BE2C (cell line): ENCODE measurements around the gene LAMC3.

Source experiments
- DNase-seq: peaks from one replicate; pipeline ENCODE4 v3.0.0-alpha.2; 2020
- H3K27me3 ChIP-seq: fragments of 250-450 bp; sonication (Bioruptor Pico); 2 replicates; pipeline ENCODE4 v1.5.1; 2020; ENCODE audit warnings: mild to moderate bottlenecking
- H3K36me3 ChIP-seq: fragments of 250-450 bp; sonication (Bioruptor Pico); 2 replicates; pipeline ENCODE4 v1.5.1; 2020; ENCODE audit warnings: mild to moderate bottlenecking
- H3K4me1 ChIP-seq: fragments of 250-450 bp; sonication (Bioruptor Pico); 2 replicates; pipeline ENCODE4 v1.5.1; 2020
- H3K4me3 ChIP-seq: 2 replicates; pipeline ENCODE4 v1.5.1; 2011; ENCODE audit warnings: low read depth, low read length
- H3K9me3 ChIP-seq: fragments of 250-450 bp; sonication (Bioruptor Pico); 2 replicates; pipeline ENCODE4 v1.5.1; 2020
- TF ChIP-seq, protein P1 (sequence below): IDR thresholded peaks from 2 replicates; pipeline ENCODE4 v1.5.1; 2012; ENCODE audit warnings: mild to moderate bottlenecking, low read depth, low read length

Gene LAMC3

DNA sequence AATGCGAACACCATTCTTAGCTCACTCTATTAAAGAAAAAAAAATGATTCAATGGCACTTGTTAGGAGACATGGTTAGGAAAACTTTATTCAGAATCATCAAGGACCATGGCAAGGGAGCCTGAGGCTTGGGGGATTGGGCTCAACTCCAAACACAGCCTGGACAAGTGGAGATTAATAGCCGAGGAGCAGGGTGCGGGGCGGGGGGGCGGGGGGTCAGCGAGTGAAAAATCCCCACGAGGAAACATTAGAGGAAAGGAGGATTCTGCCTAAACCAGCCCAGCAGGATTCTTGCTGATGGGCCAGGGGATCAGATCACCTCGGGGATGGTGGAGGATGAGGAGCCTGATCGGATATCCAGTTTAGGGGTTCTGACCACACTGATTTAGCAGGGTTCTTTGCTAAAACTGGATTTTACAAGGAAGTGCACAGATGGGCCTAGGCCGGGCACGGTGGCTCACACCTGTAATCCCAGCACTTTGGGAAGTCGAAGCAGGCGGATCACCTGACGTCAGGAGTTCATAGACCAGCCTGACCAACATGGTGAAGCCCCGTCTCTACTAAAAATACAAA, 45.6 kb upstream of the LAMC3 start:
- TF ChIP-seq, protein P1, sequence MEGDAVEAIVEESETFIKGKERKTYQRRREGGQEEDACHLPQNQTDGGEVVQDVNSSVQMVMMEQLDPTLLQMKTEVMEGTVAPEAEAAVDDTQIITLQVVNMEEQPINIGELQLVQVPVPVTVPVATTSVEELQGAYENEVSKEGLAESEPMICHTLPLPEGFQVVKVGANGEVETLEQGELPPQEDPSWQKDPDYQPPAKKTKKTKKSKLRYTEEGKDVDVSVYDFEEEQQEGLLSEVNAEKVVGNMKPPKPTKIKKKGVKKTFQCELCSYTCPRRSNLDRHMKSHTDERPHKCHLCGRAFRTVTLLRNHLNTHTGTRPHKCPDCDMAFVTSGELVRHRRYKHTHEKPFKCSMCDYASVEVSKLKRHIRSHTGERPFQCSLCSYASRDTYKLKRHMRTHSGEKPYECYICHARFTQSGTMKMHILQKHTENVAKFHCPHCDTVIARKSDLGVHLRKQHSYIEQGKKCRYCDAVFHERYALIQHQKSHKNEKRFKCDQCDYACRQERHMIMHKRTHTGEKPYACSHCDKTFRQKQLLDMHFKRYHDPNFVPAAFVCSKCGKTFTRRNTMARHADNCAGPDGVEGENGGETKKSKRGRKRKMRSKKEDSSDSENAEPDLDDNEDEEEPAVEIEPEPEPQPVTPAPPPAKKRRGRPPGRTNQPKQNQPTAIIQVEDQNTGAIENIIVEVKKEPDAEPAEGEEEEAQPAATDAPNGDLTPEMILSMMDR: no peak
- H3K9me3 ChIP-seq: no peaks in the 10 kb centered on the region
- DNase-seq: no peak
- no peak overlapping the region for H3K4me3 ChIP-seq
- no peaks in the 10 kb centered on the region for H3K36me3 ChIP-seq
- no peaks in the 10 kb centered on the region for H3K27me3 ChIP-seq
- no peaks in the 10 kb centered on the region for H3K4me1 ChIP-seq

DNA sequence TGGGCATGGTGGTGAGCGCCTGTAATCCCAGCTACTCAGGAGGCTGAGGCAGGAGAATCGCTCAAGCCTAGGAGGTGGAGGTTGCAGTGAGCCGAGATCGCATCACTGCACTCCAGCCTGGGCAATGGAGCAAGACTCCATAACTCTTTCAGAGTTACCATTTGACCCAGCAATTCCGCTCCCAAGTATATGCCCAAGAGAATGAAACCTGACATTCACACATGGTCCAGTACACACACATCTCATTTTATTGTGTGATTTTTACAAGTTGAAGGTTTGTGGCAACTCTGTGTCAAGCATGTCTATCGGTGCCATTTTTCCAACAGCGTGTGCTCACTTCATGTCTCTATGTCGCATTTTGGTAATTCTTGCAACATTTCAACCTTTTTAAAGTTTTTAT, 45.1 kb upstream of the LAMC3 start:
- Histone ChIP-seq H3K4me1 (no peaks in the 10 kb centered on the region), H3K4me3 (no peak overlapping the region), H3K27me3 (no peaks in the 10 kb centered on the region), H3K36me3 (no peaks in the 10 kb centered on the region), H3K9me3 (no peaks in the 10 kb centered on the region)
- TF ChIP-seq, protein P1: no peak
- no peak for DNase-seq

DNA sequence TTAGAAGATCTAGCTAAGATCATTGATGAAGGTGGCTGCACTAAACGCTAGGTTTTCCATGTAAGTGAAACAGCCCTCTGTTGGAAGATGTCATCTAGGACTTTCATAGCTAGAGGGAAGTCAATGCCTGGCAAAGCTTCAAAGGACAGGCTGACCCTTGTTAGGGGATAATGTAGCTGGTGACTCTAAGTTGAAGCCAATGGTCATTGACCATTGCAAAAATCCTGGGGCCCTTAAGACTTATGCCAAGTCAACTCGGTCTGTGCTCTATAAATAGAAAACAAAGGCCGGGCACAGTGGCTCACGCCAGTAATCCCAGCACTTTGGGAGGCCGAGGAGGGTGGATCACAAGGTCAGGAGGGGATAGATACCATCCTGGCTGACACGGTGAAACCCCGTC, 43.3 kb upstream of the LAMC3 start:
- Histone ChIP-seq H3K4me3 (no peak overlapping the region), H3K9me3 (no peaks in the 10 kb centered on the region), H3K27me3 (no peaks in the 10 kb centered on the region), H3K36me3 (no peaks in the 10 kb centered on the region), H3K4me1 (no peaks in the 10 kb centered on the region)
- no peak for DNase-seq
- TF ChIP-seq, protein P1: no peak

DNA sequence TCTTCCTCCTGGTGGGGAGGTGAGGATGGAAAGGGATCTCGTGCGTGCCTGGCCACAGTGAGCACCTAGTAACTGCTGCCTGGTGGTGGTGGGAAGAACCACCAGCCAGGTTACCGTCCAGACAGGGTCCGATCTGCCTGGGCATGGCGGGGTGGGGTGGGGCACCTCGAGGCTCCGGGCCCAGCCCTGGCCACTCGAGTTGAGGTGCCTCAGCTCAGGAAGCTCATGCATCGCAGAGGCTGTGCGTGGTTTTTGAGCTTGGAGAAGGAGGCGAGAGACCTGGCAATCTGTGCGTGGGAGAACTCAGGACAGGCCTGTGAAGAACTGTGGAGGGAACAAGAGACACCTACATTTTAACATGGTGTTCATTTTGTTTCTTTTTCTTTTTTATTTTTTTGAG, 38.9 kb upstream of the LAMC3 start:
- no peak overlapping the region for H3K4me3 ChIP-seq
- H3K4me1 ChIP-seq: no peaks in the 10 kb centered on the region
- 0 out of 2 replicates have a peak, but pooled peaks cover 6% of the 10 kb centered on the region for H3K27me3 ChIP-seq
- no peak for DNase-seq
- peaks cover 2% of the 10 kb centered on the region; the same call in 1 of the 2 replicates for H3K9me3 ChIP-seq
- H3K36me3 ChIP-seq: no peaks in the 10 kb centered on the region
- TF ChIP-seq, protein P1: no peak

DNA sequence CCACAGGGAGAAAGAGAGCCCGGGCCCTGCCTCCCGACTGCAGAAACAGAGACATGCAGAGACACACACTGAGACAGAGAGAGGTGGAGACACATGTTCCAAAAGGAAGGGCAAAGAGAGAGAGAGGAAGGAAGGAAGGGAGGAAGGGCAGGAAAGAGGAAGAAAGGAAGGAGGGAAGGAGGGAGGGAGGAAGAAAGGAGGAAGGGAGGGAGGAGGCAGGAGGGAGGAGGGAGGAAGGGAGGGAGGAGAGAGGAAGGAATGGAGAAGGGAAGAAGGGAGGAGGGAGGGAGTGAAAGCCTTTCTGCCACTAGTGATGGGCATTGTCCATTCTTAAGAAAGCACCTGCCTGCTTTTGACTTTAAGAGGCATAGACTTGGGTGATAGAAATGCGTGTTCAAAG, 38.1 kb upstream of the LAMC3 start:
- 0 out of 2 replicates have a peak, but pooled peaks cover 6% of the 10 kb centered on the region for H3K27me3 ChIP-seq
- no peak overlapping the region for H3K4me3 ChIP-seq
- no peaks in the 10 kb centered on the region for H3K36me3 ChIP-seq
- H3K9me3 ChIP-seq: peaks cover 5% of the 10 kb centered on the region; the same call in 1 of the 2 replicates
- no peak for DNase-seq
- H3K4me1 ChIP-seq: no peaks in the 10 kb centered on the region
- TF ChIP-seq, protein P1: no peak

DNA sequence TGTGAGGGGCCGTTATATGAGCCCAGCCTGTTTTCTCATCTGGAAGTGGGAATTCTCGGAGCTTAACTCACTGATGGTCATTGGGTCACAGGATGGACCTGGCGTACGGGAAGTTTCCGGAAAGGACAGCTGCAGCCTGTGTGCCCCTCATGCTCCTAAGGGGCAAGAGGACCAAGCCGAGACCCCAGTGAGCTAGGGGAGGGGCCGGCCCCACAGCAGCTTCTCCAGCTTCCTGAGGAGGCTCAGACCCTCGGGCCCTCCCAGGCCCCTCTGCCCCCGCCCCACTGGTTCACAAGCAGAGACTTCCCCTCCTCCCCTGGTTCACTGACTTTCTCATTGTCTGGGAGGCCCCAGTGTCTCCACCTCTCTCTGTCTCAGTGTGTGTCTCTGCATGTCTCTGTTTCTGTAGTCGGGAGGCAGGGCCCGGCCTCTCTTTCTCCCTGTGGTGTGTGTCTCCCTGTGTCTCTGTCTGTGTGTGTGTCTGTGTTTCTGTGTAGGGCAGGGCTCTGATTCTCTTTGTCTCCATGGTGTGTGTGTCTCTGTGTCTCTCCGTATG, 37.6 kb upstream of the LAMC3 start:
- TF ChIP-seq, protein P1: no peak
- 0 out of 2 replicates have a peak, but pooled peaks cover 6% of the 10 kb centered on the region for H3K27me3 ChIP-seq
- no peaks in the 10 kb centered on the region for H3K4me1 ChIP-seq
- H3K4me3 ChIP-seq: no peak overlapping the region
- DNase-seq: no peak
- H3K9me3 ChIP-seq: peaks cover 5% of the 10 kb centered on the region; the same call in 1 of the 2 replicates
- H3K36me3 ChIP-seq: no peaks in the 10 kb centered on the region
